ENCODE data around the gene EP400. TPM values are rescaled to one million over a fixed set of nuclear protein-coding genes. Genes with fewer than 3 reads are reported as not detected.
"Not testable (repeated sequence)": the region's sequence is repeated elsewhere in the genome, so short reads cannot be mapped to it uniquely, and the experiment has no call there.

The EP400 gene
- total RNA-seq, 1 donor from 2014 or later, result 35.9 TPM

- no peak for DNase-seq (ENCODE audit: low spot score)
Observed at GRCh38 chr12:131983554-131983953, 33.8 kb downstream of the EP400 start.

GRCh38 chr12:131984334-131984733 lies 34.6 kb downstream of the EP400 start:
- TF ChIP-seq CTCF (IDR thresholded peaks at IDR 0.05), result no peak
- H3K27ac Mint-ChIP-seq (ENCODE audit: unreplicated experiment), result no peak overlapping the region
- no peak for DNase-seq (ENCODE audit: low spot score)
- no peaks in the 10 kb centered on the region for H3K9me3 Mint-ChIP-seq (ENCODE audit: low read depth)
- H3K4me3 Mint-ChIP-seq (ENCODE audit: unreplicated experiment), result no peak overlapping the region
- no peaks in the 10 kb centered on the region for H3K27me3 Mint-ChIP-seq (ENCODE audit: low read depth)
- H3K4me1 Mint-ChIP-seq (ENCODE audit: low read depth), result peaks cover 15% of the 10 kb centered on the region
- peaks cover 30% of the 10 kb centered on the region for H3K36me3 Mint-ChIP-seq (ENCODE audit: low read depth)

More at GRCh38 chr12:131983554-131983953, 33.8 kb downstream of the EP400 start:
- Mint-ChIP-seq H3K27me3 (ENCODE audit: low read depth) (no peaks in the 10 kb centered on the region), H3K36me3 (ENCODE audit: low read depth) (peaks cover 28% of the 10 kb centered on the region), H3K4me1 (ENCODE audit: low read depth) (peaks cover 15% of the 10 kb centered on the region), H3K9me3 (ENCODE audit: low read depth) (no peaks in the 10 kb centered on the region), H3K27ac (ENCODE audit: unreplicated experiment) (no peak overlapping the region), H3K4me3 (ENCODE audit: unreplicated experiment) (no peak overlapping the region)
- TF ChIP-seq CTCF (IDR thresholded peaks at IDR 0.05), result no peak

GRCh38 chr12:131985510-131985875 lies 35.8 kb downstream of the EP400 start:
- not testable (repeated sequence) for H3K4me3 Mint-ChIP-seq (ENCODE audit: unreplicated experiment); DNase-seq (ENCODE audit: low spot score); H3K9me3 Mint-ChIP-seq (ENCODE audit: low read depth); H3K27ac Mint-ChIP-seq (ENCODE audit: unreplicated experiment); H3K27me3 Mint-ChIP-seq (ENCODE audit: low read depth)
- Mint-ChIP-seq H3K36me3 (ENCODE audit: low read depth) (peaks cover 27% of the 10 kb centered on the region), H3K4me1 (ENCODE audit: low read depth) (peaks cover 21% of the 10 kb centered on the region)

GRCh38 chr12:131986361-131986760 lies 36.6 kb downstream of the EP400 start:
- Mint-ChIP-seq H3K27ac (ENCODE audit: unreplicated experiment) (no peak overlapping the region), H3K9me3 (ENCODE audit: low read depth) (no peaks in the 10 kb centered on the region), H3K36me3 (ENCODE audit: low read depth) (peaks cover 26% of the 10 kb centered on the region), H3K27me3 (ENCODE audit: low read depth) (no peaks in the 10 kb centered on the region), H3K4me1 (ENCODE audit: low read depth) (peaks cover 29% of the 10 kb centered on the region), H3K4me3 (ENCODE audit: unreplicated experiment) (no peak overlapping the region)
- no peak for DNase-seq (ENCODE audit: low spot score)
- no peak for TF ChIP-seq CTCF (IDR thresholded peaks at IDR 0.05)

GRCh38 chr12:131986910-131987309 lies 37.2 kb downstream of the EP400 start:
- Mint-ChIP-seq H3K36me3 (ENCODE audit: low read depth) (peaks cover 23% of the 10 kb centered on the region), H3K27ac (ENCODE audit: unreplicated experiment) (no peak overlapping the region), H3K4me3 (ENCODE audit: unreplicated experiment) (no peak overlapping the region), H3K9me3 (ENCODE audit: low read depth) (no peaks in the 10 kb centered on the region), H3K27me3 (ENCODE audit: low read depth) (no peaks in the 10 kb centered on the region), H3K4me1 (ENCODE audit: low read depth) (peaks cover 35% of the 10 kb centered on the region)
- no peak for TF ChIP-seq CTCF (IDR thresholded peaks at IDR 0.05)
- no peak for DNase-seq (ENCODE audit: low spot score)

GRCh38 chr12:131987552-131987951 lies 37.8 kb downstream of the EP400 start:
- Mint-ChIP-seq H3K27me3 (ENCODE audit: low read depth) (no peaks in the 10 kb centered on the region), H3K4me3 (ENCODE audit: unreplicated experiment) (no peak overlapping the region), H3K27ac (ENCODE audit: unreplicated experiment) (no peak overlapping the region), H3K36me3 (ENCODE audit: low read depth) (peaks cover 25% of the 10 kb centered on the region), H3K4me1 (ENCODE audit: low read depth) (peaks cover 41% of the 10 kb centered on the region), H3K9me3 (ENCODE audit: low read depth) (no peaks in the 10 kb centered on the region)
- TF ChIP-seq CTCF (IDR thresholded peaks at IDR 0.05), result no peak
- no peak for DNase-seq (ENCODE audit: low spot score)

Measured in chondrocyte (in vitro differentiated cells).